ACC112 (cell line): ENCODE results near the gene KRTAP5-7.
"Not testable (repeated sequence)": the region's sequence is repeated elsewhere in the genome, so short reads cannot be mapped to it uniquely, and the experiment has no call there.

ENCODE experiments used
- H2AFZ ChIP-seq: fragments of 200-600 bp; sonication (generic); one replicate; pipeline ENCODE4 v1.6.0; 2017; ENCODE audit warnings: antibody characterized with exemption, low read length; ENCODE audit not compliant: unreplicated experiment
- H3K27ac ChIP-seq: fragments of 200-600 bp; sonication (generic); 2 replicates; pipeline ENCODE4 v1.5.1; 2014; ENCODE audit warnings: low read depth, mild to moderate bottlenecking, antibody characterized with exemption, low read length, moderate library complexity
- H3K27me3 ChIP-seq: fragments of 200-600 bp; sonication (generic); 2 replicates; pipeline ENCODE4 v1.6.1; 2014; ENCODE audit warnings: mild to moderate bottlenecking, antibody characterized with exemption, low read length, moderate library complexity, mixed read lengths; ENCODE audit not compliant: insufficient read depth
- H3K36me3 ChIP-seq: fragments of 200-600 bp; sonication (generic); 2 replicates; pipeline ENCODE4 v1.6.1; 2016; ENCODE audit warnings: mild to moderate bottlenecking, antibody characterized with exemption, low read length, moderate library complexity, mixed read lengths; ENCODE audit not compliant: insufficient read depth
- H3K4me1 ChIP-seq: fragments of 200-600 bp; sonication (generic); one replicate; pipeline ENCODE4 v1.6.1; 2016; ENCODE audit warnings: low read length, mixed read lengths; ENCODE audit not compliant: insufficient read depth, unreplicated experiment, control insufficient read depth
- H3K4me3 ChIP-seq: fragments of 200-600 bp; sonication (generic); 2 replicates; pipeline ENCODE4 v1.5.1; 2014; ENCODE audit warnings: mild to moderate bottlenecking, low read depth, low read length
- H3K79me2 ChIP-seq: fragments of 200-600 bp; sonication (generic); one replicate; pipeline ENCODE4 v1.6.0; 2016; ENCODE audit warnings: low read length; ENCODE audit not compliant: control insufficient read depth, unreplicated experiment, insufficient read depth

Gene KRTAP5-7

DNA sequence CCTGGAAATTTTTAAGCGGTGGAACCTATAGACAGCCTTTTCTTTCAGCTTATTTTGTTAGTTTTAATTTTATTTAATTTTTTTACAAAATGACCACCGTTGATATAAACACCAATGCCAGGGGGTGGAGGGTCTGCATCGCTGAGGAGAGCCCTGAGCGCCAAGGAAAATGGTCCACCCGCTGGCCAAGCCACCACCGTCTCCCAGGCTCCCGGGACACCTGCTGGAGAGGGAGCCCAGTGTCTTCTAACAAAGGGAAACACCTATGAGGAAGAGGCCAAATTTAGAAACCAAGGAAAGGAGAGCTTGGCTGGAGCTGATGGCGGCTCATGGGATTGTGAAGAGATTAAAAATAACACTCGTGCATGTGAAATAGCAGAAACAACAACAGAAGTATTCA, 10.5 kb downstream of the KRTAP5-7 start:
- no peaks in the 10 kb centered on the region for H3K79me2 ChIP-seq
- H3K36me3 ChIP-seq: no peaks in the 10 kb centered on the region
- H3K27ac ChIP-seq: no peak overlapping the region
- H3K4me3 ChIP-seq: no peak overlapping the region
- peaks cover 18% of the 10 kb centered on the region; the same call in 1 of the 2 replicates for H3K27me3 ChIP-seq
- H3K4me1 ChIP-seq: no peaks in the 10 kb centered on the region
- no peak overlapping the region for H2AFZ ChIP-seq

DNA sequence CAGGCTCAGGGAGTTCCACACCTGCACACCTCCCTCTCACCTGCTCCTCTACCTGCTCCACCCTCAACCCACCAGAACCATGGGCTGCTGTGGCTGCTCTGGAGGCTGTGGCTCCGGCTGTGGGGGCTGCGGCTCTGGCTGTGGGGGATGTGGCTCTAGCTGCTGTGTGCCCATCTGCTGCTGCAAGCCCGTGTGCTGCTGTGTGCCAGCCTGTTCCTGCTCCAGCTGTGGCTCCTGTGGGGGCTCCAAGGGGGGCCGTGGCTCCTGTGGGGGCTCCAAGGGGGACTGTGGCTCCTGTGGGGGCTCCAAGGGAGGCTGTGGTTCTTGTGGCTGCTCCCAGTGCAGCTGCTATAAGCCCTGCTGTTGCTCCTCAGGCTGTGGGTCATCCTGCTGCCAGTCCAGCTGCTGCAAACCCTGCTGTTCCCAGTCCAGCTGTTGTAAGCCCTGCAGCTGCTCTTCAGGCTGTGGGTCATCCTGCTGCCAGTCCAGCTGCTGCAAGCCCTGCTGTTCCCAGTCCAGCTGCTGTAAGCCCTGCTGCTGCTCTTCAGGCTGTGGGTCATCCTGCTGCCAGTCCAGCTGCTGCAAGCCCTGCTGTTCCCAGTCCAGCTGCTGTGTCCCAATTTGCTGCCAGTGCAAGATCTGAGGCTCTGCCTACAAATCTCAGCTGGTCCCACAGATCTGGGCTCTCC, 11.1 kb downstream of the KRTAP5-7 start, which contains the start of gene KRTAP5-8:
KRTAP5-8 (plus strand) TSS at position 49 of the 689 bp plus-strand sequence; CDS start at position 80, 31 bp downstream.
- not testable (repeated sequence) for H3K27ac ChIP-seq, H3K4me3 ChIP-seq, H3K4me1 ChIP-seq, H3K36me3 ChIP-seq, H2AFZ ChIP-seq, H3K79me2 ChIP-seq
- peaks cover 19% of the 10 kb centered on the region; the same call in 1 of the 2 replicates for H3K27me3 ChIP-seq

DNA sequence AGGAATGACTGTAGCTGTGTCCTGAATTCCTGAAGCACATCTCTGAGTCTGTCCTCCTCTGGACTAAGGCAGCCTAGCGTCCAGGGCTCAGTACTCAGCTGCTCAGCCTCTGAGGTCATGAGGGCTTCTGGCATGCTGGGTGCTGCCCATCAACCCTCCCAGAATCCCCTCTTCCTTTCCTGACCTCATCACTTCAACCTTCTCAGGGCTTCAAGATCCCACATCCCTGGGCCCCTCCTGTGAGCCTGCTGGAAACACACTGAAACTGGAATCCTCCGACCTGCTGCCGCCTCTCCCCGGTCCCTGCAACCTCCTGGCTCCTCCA, 11.6 kb downstream of the KRTAP5-7 start:
- no peak overlapping the region for H2AFZ ChIP-seq
- no peaks in the 10 kb centered on the region for H3K4me1 ChIP-seq
- no peaks in the 10 kb centered on the region for H3K36me3 ChIP-seq
- peaks cover 23% of the 10 kb centered on the region; the same call in 1 of the 2 replicates for H3K27me3 ChIP-seq
- H3K79me2 ChIP-seq: no peaks in the 10 kb centered on the region
- no peak overlapping the region for H3K4me3 ChIP-seq
- no peak overlapping the region for H3K27ac ChIP-seq

DNA sequence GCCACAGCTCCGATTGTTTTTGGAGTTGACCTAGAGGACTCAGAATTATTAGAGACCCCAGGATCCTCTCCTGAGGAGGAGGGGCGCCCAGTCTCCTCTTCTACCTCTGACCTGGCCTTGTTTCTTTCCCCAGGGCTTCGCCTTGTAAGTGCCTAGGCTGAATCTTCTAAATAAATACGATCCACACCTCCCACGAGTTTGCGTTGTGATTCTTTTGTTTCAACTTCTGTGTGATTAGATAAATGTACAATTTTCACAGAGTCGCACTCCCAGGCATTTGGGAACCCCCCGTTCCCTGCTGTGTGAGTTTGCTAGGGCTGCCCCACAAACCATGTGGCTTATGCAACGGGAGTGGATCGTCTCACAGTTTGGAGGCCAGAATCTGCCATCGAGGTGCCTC, 11.9 kb downstream of the KRTAP5-7 start:
- peaks cover 27% of the 10 kb centered on the region; the same call in 1 of the 2 replicates for H3K27me3 ChIP-seq
- no peak overlapping the region for H3K4me3 ChIP-seq
- no peaks in the 10 kb centered on the region for H3K36me3 ChIP-seq
- H3K79me2 ChIP-seq: no peaks in the 10 kb centered on the region
- H2AFZ ChIP-seq: no peak overlapping the region
- no peaks in the 10 kb centered on the region for H3K4me1 ChIP-seq
- no peak overlapping the region for H3K27ac ChIP-seq

DNA sequence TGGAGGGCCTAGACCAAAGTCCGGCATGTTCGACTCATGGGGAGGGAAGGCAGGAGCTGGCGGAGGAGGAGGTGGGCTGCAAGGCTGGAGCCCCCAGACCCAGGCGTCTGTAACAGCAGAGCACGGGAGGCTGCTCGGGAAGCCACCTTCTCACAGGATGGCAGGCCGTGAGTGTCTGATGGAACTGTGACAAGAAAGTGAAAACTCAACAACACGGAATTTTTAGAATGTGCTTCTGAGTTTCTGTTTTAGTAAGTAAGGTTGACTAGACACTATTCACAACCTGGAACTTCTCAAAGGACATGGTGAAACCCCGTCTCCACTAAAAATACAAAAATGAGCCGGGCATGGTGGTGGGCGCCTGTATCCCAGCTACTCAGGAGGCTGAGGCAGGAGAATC, 12.9 kb downstream of the KRTAP5-7 start:
- H2AFZ ChIP-seq, H3K27ac ChIP-seq, H3K4me1 ChIP-seq, H3K4me3 ChIP-seq, H3K36me3 ChIP-seq, H3K79me2 ChIP-seq: not testable (repeated sequence)
- peaks cover 30% of the 10 kb centered on the region; the same call in 1 of the 2 replicates for H3K27me3 ChIP-seq

DNA sequence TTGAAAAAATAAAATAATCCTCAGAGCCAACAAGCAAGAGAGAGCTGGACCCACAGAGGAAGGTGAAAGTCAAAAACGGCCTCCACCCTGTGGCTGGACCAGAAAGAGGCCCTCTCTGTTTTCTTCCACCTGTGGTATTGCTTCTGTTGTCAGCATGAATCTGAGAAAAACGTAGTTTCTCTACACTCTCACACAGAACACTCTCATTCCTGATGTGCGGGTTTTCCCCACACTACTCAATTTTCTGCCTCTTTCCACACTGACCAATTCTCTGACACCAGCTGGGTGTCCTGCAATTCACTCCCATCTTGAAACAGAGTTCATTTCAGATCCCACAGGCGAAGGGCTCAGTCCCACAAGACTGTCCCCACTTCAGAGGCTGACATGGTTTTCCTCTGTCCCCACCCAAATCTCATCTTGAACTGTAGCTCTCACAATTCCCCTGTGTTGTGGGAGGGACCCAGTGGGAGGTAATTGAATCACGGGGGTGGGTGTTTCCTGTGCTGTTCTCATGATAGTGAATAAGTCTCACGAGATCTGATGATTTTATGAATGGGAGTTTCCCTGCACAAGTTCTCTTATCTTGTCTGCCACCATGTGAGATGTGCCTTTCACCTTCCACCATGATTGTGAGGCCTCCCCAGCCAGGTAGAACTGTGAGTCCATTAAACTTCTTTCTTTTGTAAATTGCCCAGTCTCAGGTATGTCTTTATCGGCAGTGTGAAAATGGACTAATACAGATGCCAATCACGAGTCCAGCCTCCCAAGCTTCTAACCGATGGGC, 13.6 kb downstream of the KRTAP5-7 start:
- not testable (repeated sequence) for H3K36me3 ChIP-seq, H3K27ac ChIP-seq, H2AFZ ChIP-seq, H3K4me1 ChIP-seq, H3K4me3 ChIP-seq, H3K79me2 ChIP-seq
- H3K27me3 ChIP-seq: peaks cover 38% of the 10 kb centered on the region; the same call in 1 of the 2 replicates

DNA sequence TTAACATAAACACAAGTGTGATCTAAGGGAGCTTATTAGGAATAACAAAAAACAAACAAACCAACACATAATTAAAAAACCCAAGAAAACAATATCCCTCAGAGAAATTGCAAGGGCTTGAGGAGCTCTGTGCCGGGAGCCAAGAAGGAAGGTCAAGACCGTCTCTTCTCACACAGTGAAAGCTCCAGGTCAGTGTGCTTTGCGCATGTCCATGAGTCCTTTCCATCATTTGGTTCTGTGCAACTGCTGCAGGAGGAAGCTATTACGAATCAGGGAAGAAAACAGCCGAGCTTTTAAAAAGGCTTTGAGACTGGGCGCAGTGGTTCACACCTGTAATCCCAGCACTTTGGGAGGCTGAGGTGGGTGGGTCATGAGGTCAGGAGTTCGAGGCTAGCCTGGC, 15.3 kb downstream of the KRTAP5-7 start:
- Histone ChIP-seq H3K27ac (no peak overlapping the region), H3K4me1 (no peaks in the 10 kb centered on the region), H3K27me3 (peaks cover 50% of the 10 kb centered on the region), H3K4me3 (no peak overlapping the region), H3K36me3 (no peaks in the 10 kb centered on the region), H2AFZ (no peak overlapping the region), H3K79me2 (no peaks in the 10 kb centered on the region)

DNA sequence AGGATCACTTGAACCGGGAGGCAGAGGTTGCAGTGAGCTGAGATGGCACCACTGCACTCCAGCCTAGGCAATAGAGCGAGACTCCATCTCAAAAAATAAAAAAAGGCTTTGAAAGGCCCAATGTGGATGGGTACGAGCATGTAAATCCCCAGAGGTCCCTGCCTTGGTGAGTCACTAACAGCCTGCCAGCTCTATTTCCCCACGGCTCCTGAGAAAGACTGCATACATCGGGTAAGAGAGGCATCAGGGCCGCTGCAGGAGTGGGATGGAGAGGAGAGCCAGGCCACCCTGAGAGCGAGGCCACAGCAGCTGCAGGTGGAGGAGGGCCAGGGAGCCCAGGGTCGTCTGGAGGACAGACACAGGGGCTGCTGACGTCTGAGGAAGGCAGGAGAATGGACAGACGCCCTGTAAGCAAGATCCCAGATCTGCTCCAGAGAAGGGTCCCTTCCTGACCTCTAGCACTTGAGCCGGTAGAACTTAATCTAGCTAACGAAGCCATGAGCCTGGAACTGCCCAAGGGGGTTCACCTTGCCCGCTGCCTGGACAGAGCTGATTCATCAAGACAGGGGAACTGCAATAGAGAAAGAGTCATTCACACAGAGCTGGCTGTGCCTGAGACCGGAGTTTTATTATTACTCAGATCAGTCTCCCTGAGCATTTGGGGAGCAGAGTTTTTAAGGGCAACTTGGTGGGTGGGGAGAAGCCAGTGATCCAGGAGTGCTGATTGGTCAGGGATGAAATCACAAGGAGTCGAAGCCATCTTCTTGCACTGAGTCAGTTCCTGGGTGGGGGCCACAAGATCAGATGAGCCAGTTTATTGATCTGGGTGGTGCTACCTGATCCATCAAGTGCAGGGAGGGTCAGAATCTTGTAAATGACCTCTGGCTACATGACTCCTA, 16.1 kb downstream of the KRTAP5-7 start:
- Histone ChIP-seq H3K27ac (no peak overlapping the region), H2AFZ (no peak overlapping the region), H3K4me3 (no peak overlapping the region)

DNA sequence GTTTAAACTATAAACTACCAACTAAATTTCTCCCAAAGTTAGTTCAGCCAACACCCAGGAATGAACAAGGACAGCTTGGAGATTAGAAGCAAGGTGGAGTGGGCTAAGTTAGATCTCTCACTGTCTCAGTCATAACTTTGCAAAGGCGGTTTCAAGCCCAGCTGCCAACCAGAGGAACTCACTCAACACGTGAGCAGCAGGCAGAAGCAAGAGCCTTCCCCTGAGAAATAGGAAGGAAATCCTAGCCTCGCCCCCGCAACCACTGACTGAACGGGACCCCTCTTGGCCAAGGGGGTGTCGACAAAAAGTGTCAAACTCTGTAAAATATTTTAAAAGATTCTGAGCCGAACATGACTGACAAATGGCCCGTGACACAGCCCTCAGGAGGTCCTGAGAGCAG, 16.8 kb downstream of the KRTAP5-7 start:
- no peak overlapping the region for H3K27ac ChIP-seq
- H3K4me3 ChIP-seq: no peak overlapping the region
- H3K36me3 ChIP-seq: no peaks in the 10 kb centered on the region
- H3K27me3 ChIP-seq: peaks cover 57% of the 10 kb centered on the region
- H3K79me2 ChIP-seq: no peaks in the 10 kb centered on the region
- H2AFZ ChIP-seq: no peak overlapping the region
- no peaks in the 10 kb centered on the region for H3K4me1 ChIP-seq

More for the DNA sequence above, 16.1 kb downstream of the KRTAP5-7 start:
- Histone ChIP-seq H3K4me1 (no peaks in the 10 kb centered on the region), H3K79me2 (no peaks in the 10 kb centered on the region), H3K36me3 (no peaks in the 10 kb centered on the region), H3K27me3 (peaks cover 57% of the 10 kb centered on the region)

DNA sequence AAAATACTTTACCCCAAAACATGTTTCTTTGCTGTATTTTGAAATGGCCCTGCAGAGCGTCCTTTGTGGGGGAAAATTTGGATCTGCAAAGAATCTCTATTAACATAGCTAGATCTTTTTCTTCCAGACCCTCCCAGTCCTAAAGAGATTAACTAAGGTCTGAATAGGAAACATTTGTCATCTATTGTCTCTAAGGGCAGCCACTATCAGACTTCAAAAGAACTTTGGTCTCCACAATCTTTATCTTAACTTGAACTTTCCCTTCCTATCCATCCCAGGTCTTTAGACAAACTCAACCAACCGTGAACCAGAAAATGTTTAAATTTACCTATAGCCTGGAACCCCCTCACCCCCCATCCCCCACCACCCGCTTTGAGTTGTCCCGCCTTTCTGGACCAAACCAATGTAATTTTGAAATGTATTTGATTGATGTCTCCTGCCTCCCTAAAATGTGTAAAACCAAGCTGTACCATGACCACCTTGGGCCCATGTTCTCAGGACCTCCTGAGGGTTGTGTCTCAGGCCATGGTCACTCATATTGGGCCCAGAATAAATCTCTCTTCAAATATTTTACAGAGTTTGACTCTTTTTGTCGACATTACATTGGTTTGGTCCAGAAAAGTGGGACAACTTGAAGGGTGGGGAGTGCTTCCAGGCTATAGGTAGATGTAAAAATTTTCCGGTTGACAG, 17.6 kb downstream of the KRTAP5-7 start:
- Histone ChIP-seq H3K27ac (no peak overlapping the region), H3K4me3 (no peak overlapping the region), H3K36me3 (no peaks in the 10 kb centered on the region), H2AFZ (no peak overlapping the region), H3K79me2 (no peaks in the 10 kb centered on the region), H3K4me1 (no peaks in the 10 kb centered on the region), H3K27me3 (peaks cover 64% of the 10 kb centered on the region)
